K562 (cell line): Measurements from ENCODE around the gene APLF. TPM values are rescaled to one million over a fixed set of nuclear protein-coding genes. Genes with fewer than 3 reads are reported as not detected.

Source experiments
- ARID2 ChIP-seq: fragments of 450-650 bp; IDR thresholded peaks from 2 replicates; pipeline ENCODE4 v1.6.1; 2017; ENCODE audit warnings: antibody characterized with exemption, mild to moderate bottlenecking
- CXXC5 ChIP-seq: fragments of 250-450 bp; sonication (Bioruptor Pico); IDR thresholded peaks from 2 replicates; pipeline ENCODE4 v1.8.0; 2022; ENCODE audit warnings: inconsistent platforms, mild to moderate bottlenecking, moderate library complexity
- FOXA3 ChIP-seq, 2 experiments: fragments of 450-650 bp in 1 of 2; sonication (generic) in 1 of 2; formaldehyde crosslinking; IDR thresholded peaks in 1 of 2; conservative IDR thresholded peaks in 1 of 2; 2 replicates each; pipeline versions ENCODE4 v1.4.0 to v1.8.0; 2020 to 2022; ENCODE audit warnings: mild to moderate bottlenecking in 2 of 2, missing genetic modification reagents in 1 of 2
- FOXK2 ChIP-seq, 2 experiments: fragments of 450-650 bp; IDR thresholded peaks in 1 of 2; conservative IDR thresholded peaks in 1 of 2; 2 replicates each; pipeline ENCODE4 v1.6.1; 2016; ENCODE audit warnings: low read depth in 2 of 2, mild to moderate bottlenecking in 1 of 2
- KLF10 ChIP-seq: fragments of 250-450 bp; sonication (Bioruptor Pico); IDR thresholded peaks from 2 replicates; pipeline ENCODE4 v1.6.1; 2021; ENCODE audit warnings: matching md5 sums
- MBD2 ChIP-seq: sonication (generic); IDR thresholded peaks from 2 replicates; pipeline ENCODE4 v1.6.1; 2016; ENCODE audit warnings: low read depth, borderline replicate concordance
- RAD21 ChIP-seq, 2 experiments: fragments of 250-450 bp in 1 of 2; fragments of 450-650 bp in 1 of 2; sonication (Bioruptor Pico) in 1 of 2; formaldehyde crosslinking in 1 of 2; IDR thresholded peaks in 1 of 2; conservative IDR thresholded peaks in 1 of 2; 2 replicates each; pipeline versions ENCODE4 v1.4.0 to v1.8.0; 2020 to 2022; ENCODE audit warnings: mild to moderate bottlenecking in 2 of 2, moderate library complexity in 1 of 2
- SMC3 ChIP-seq: conservative IDR thresholded peaks from 2 replicates; pipeline ENCODE4 v1.6.1; 2011; ENCODE audit warnings: low read depth, low read length, improper control_type of control experiment; ENCODE audit not compliant: insufficient read depth
- TGIF2 ChIP-seq: sonication (generic); formaldehyde crosslinking; IDR thresholded peaks from 2 replicates; pipeline ENCODE4 v1.8.1; 2022; ENCODE audit warnings: mild to moderate bottlenecking, missing genetic modification reagents, moderate library complexity
- ZEB2 ChIP-seq: fragments of 450-650 bp; IDR thresholded peaks from 2 replicates; pipeline ENCODE4 v1.6.1; 2016
- ZNF175 ChIP-seq: fragments of 200-800 bp; sonication (Bioruptor generic); IDR thresholded peaks from 2 replicates; pipeline ENCODE4 v1.6.1; 2016; ENCODE audit warnings: low read depth, mild to moderate bottlenecking, missing genetic modification characterization, missing compliant biosample characterization
- ZNF561 ChIP-seq: fragments of 450-650 bp; formaldehyde crosslinking; conservative IDR thresholded peaks from 2 replicates; pipeline ENCODE4 v1.4.0; 2020; ENCODE audit warnings: mild to moderate bottlenecking, moderate library complexity
- polyA plus RNA-seq, 8 experiments: library from polyadenylated mRNA; depleted of rRNA in 4 of 8; stranded (reverse) in 5 of 8; unstranded in 3 of 8; fragments of >200 nt; fragmentation: Nextera tagmentation in 2 of 8; fragmentation: Illumina TruSeq in 1 of 8; extraction: Ambion mirVana in 2 of 8; extraction: Trizol in 1 of 8; gene quantifications; 2 replicates each; pipeline versions ENCODE4 v1.2.1 to v1.2.3, GENCODE V29; 2011 to 2014; ENCODE audit warnings: inconsistent platforms in 1 of 8, missing spikeins in 1 of 8
- total RNA-seq, 7 experiments: library from RNA; depleted of rRNA in 6 of 7; stranded (reverse); fragments of >200 nt in 6 of 7; fragmentation: Illumina TruSeq in 2 of 7; extraction: Trizol in 2 of 7; gene quantifications; 2 replicates each; pipeline versions ENCODE4 v1.2.1 to v1.2.3, GENCODE V29; 2011 to 2021; ENCODE audit warnings: low replicate concordance in 1 of 7
- TF ChIP-seq, protein P1 (sequence below), 2 experiments: fragments of 450-650 bp; formaldehyde crosslinking in 1 of 2; IDR thresholded peaks; 2 replicates each; pipeline versions ENCODE4 v1.4.0 to v1.6.1; 2014 to 2020; ENCODE audit warnings: mild to moderate bottlenecking in 2 of 2, borderline replicate concordance in 1 of 2, low read depth in 1 of 2
- TF ChIP-seq, protein P2 (sequence below): sonication (generic); formaldehyde crosslinking; IDR thresholded peaks from 2 replicates; pipeline ENCODE4 v1.8.0; 2022; ENCODE audit warnings: mild to moderate bottlenecking, low read depth, missing genetic modification reagents
- TF ChIP-seq, protein P3 (sequence below), 2 experiments: fragments of 450-650 bp; conservative IDR thresholded peaks; 2 replicates each; pipeline ENCODE4 v1.6.1; 2017; ENCODE audit warnings: mild to moderate bottlenecking in 2 of 2, moderate library complexity in 2 of 2

The APLF gene
- total and polyA plus RNA-seq, 9 of the 15 experiments (the other 6 are each of a cell fraction or from before 2014, with no cell fraction given), result 0.07 to 1.1 (median 0.71) TPM

DNA sequence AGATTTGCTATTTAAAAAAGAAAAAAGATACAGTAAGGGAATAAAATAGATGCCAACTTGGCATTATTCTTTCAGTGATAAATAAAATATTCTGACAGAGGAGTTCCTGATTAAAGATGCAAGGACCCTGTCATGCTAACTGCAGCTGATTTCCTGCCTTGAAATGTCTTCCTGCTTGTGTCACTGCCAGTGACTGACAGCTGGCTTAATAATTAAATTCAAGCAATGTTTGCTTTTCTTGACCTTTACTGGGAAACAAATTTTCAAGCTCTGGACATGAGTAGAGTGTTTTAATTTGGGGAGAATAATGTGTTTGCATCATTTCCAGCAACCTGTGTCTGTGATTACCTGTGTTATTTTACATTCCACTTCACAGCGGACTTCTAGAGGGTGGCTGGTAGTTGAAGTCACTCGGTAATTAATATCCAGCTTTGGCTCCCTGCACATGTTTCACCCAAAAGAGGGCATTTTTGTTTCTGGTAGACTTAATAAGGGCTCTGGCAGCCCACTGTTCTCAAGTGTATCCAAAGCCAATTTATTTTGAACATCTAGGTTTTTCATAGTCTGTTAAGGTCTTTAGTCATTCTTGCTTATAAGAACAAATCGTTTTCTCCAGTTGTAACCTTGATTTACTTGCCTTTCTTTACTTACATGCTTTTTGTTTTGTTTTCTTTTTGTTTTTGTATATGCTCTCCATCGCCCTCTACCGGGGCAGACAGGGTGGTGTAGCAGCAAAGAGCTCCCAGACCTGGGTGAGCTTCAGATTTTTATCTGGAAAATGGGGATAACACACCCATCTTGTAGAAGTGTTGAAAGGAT is 127.5 kb downstream of the APLF start (continued):
- TF ChIP-seq RAD21 (CRISPR knock-in tag; conservative IDR thresholded peaks at IDR 0.05 in 1 of 2, IDR thresholded peaks at IDR 0.05 in 1 of 2) (peak in 1 of 2 experiments; percentile 62; a peak in 3 of 4 replicates), FOXK2 (conservative IDR thresholded peaks at IDR 0.05 in 1 of 2, IDR thresholded peaks at IDR 0.05 in 1 of 2; ENCODE audit: low read depth in 2 of 2) (peak; percentile 16 to 59; a peak in 1 of 4 replicates), FOXA3 (CRISPR knock-in tag; conservative IDR thresholded peaks at IDR 0.05 in 1 of 2, IDR thresholded peaks at IDR 0.05 in 1 of 2) (no peak), ZEB2 (0 out of 2 replicates have a peak, but pooled peaks have one; percentile 21), ZNF175 (no peak), MBD2 (no peak), CXXC5 (no peak), ZNF561 (CRISPR knock-in tag) (no peak), SMC3 (peak; percentile 45; the same call in 1 of the 2 replicates), KLF10 (CRISPR knock-in tag) (no peak), TGIF2 (CRISPR knock-in tag) (no peak), ARID2 (0 out of 2 replicates have a peak, but pooled peaks have one; percentile 13)
- TF ChIP-seq, protein P1, sequence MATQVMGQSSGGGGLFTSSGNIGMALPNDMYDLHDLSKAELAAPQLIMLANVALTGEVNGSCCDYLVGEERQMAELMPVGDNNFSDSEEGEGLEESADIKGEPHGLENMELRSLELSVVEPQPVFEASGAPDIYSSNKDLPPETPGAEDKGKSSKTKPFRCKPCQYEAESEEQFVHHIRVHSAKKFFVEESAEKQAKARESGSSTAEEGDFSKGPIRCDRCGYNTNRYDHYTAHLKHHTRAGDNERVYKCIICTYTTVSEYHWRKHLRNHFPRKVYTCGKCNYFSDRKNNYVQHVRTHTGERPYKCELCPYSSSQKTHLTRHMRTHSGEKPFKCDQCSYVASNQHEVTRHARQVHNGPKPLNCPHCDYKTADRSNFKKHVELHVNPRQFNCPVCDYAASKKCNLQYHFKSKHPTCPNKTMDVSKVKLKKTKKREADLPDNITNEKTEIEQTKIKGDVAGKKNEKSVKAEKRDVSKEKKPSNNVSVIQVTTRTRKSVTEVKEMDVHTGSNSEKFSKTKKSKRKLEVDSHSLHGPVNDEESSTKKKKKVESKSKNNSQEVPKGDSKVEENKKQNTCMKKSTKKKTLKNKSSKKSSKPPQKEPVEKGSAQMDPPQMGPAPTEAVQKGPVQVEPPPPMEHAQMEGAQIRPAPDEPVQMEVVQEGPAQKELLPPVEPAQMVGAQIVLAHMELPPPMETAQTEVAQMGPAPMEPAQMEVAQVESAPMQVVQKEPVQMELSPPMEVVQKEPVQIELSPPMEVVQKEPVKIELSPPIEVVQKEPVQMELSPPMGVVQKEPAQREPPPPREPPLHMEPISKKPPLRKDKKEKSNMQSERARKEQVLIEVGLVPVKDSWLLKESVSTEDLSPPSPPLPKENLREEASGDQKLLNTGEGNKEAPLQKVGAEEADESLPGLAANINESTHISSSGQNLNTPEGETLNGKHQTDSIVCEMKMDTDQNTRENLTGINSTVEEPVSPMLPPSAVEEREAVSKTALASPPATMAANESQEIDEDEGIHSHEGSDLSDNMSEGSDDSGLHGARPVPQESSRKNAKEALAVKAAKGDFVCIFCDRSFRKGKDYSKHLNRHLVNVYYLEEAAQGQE (IDR thresholded peaks at IDR 0.05; ENCODE audit: borderline replicate concordance), result peak; percentile 48; the same call in 1 of the 2 replicates
- TF ChIP-seq, protein P1 (CRISPR knock-in tag; IDR thresholded peaks at IDR 0.05; ENCODE audit: low read depth), result no peak
- TF ChIP-seq, protein P2, sequence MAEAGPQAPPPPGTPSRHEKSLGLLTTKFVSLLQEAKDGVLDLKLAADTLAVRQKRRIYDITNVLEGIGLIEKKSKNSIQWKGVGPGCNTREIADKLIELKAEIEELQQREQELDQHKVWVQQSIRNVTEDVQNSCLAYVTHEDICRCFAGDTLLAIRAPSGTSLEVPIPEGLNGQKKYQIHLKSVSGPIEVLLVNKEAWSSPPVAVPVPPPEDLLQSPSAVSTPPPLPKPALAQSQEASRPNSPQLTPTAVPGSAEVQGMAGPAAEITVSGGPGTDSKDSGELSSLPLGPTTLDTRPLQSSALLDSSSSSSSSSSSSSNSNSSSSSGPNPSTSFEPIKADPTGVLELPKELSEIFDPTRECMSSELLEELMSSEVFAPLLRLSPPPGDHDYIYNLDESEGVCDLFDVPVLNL, result no peak
- TF ChIP-seq, protein P3, sequence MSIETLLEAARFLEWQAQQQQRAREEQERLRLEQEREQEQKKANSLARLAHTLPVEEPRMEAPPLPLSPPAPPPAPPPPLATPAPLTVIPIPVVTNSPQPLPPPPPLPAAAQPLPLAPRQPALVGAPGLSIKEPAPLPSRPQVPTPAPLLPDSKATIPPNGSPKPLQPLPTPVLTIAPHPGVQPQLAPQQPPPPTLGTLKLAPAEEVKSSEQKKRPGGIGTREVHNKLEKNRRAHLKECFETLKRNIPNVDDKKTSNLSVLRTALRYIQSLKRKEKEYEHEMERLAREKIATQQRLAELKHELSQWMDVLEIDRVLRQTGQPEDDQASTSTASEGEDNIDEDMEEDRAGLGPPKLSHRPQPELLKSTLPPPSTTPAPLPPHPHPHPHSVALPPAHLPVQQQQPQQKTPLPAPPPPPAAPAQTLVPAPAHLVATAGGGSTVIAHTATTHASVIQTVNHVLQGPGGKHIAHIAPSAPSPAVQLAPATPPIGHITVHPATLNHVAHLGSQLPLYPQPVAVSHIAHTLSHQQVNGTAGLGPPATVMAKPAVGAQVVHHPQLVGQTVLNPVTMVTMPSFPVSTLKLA (conservative IDR thresholded peaks at IDR 0.05), result 0 out of 4 replicates have a peak, but pooled peaks of 1 of the 2 experiments have one; percentile 31
